NCI-H187 treated with DMSO at 0.1 percent for 48 hours (cell line): ENCODE measurements around the gene KIF5A.
"Not testable (repeated sequence)": the region's sequence is repeated elsewhere in the genome, so short reads cannot be mapped to it uniquely, and the experiment has no call there.

Source experiments
- DNase-seq: peaks from one replicate; lab custom pipeline; 2025; lab: John Stamatoyannopoulos, UW

KIF5A gene

DNA sequence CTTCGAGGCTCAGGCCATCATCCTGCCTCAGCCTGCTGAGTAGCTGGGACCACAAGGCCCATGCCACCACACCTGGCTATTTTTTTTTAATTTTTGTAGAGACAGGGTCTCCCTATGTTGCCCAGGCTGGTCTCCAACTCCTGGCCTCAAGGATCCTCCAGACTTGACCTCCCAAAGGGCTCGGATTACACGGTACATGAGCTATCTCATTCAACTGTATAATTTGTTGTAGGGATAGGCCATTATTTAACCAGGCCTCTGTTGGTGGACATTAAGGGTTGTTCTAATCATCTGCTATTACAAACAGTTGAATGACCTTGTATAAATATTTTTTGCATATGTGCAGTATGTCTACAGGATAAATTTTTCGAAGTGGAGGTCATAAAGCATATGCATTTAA is 9.0 kb downstream of the KIF5A start:
- no peak for DNase-seq

DNA sequence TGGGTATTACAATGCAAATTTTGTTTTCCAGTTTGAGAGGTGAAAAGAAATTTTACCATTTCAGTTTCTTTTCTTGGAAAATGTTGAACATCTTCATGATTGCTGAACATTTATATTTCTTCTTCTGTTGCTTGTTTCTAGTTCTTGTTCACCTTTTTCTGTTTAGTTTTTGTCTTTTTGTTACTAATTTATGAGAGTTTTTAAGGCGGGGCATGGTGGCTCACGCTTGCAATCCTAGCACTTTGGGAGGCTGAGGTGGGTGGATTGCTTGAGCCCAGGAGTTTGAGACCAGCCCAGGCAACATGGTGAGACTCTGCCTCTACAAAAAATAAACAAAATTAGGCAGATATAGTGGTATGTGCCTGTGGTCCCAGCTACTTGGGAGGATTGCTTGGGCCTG is 10.7 kb downstream of the KIF5A start:
- no peak for DNase-seq

DNA sequence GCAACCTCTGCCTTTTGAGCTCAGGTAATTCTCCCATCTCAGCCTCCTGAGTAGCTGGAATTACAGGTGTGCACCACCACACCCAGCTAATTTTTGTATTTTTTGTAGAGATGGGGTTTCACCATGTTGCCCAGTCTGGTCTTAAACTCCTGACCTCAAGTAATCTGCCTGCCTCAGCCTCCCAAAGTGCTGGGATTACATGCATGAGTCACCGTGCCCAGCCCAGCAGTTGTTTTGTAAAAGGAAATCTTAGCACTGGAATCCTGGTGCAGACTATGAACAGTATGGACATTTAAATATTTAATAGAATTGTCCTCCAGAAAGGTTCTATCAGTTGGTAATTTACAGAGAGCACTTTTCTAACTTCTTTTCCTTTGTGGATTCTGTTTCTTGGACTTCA is 11.3 kb downstream of the KIF5A start:
- not testable (repeated sequence) for DNase-seq

DNA sequence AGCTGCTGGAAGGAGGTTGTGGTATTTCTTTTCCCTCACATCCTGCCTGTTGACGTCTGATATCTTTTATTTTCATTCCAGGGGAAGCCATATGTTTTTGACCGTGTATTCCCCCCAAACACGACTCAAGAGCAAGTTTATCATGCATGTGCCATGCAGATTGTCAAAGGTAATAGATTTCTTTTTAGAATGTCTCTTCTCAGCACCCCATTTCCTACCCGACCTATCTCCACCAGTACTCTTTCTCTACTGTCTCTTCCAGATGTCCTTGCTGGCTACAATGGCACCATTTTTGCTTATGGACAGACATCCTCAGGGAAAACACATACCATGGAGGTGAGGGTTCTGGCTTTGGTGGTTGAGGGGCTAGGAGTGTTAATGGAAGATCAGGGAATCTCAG is 13.5 kb downstream of the KIF5A start:
- DNase-seq, result no peak

DNA sequence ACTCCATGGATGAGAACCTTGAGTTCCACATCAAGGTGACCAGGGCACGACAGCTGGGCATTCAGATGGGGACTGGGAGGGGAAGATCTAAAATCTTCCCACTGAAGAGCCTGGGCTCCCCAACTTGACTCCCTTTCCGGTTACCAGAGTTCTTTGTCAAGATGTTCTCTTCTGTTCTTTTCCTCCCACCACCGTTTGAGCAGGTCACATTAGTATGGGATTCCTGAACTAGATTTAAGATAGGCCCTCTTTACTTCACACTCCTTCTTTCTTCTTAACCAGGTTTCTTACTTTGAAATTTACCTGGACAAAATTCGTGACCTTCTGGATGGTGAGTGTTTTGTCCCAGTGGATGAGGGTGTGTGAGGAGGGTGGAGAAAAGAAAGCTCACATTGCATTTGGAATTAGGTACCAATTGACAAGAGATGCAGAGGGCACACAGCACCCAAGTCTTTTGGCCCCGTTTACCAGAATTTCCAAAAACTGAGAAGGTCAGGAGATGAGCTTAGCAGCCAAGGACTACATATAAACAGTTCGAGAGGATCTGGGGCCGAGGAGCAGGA is 14.4 kb downstream of the KIF5A start:
- no peak for DNase-seq

DNA sequence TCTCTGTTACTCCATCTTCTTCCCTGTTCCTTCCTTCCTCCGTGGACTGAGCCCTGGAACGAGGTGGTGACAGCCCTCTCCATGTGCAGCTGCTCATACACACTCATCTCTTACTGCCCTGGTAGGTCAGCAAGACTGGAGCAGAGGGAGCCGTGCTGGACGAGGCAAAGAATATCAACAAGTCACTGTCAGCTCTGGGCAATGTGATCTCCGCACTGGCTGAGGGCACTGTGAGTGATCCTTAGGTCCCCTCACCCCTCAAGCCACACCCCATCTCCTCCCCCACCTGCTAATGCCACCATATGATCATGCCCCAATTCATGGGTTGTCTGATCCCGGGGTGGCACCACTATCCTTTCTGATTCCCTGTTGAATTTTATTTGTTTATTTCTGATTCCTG is 19.0 kb downstream of the KIF5A start:
- DNase-seq, result no peak

DNA sequence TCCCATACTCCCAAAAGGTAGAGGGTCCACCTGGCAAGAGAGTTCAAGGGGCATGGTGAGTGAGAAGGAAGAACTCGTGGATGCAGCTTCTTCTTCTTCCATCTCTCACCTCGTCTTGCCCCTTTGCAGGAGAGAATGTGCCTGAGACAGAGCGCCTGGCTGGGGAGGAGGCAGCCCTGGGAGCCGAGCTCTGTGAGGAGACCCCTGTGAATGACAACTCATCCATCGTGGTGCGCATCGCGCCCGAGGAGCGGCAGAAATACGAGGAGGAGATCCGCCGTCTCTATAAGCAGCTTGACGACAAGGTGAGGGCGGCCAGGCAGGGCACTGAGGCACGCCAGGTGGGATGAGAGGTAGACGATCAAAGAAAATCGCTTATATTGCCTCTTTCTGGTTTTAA is 20.0 kb downstream of the KIF5A start:
- DNase-seq, result no peak

DNA sequence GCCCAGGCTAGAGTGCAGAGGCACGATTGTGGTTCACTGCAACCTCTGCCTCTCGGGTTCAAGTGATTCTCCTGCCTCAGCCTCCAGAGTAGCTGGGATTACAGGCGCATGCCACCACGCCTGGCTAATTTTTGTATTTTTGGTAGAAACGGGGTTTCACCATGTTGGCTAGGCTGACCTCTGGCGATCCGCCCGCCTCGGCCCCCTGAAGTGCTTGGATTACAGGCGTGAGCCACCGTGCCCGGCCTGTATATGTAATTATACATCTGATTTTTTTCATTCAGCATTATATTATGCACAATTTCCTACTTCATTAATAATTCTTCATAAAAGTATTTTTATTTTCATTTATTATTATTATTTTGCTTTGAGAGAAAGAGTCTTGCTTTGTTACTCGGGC is 20.6 kb downstream of the KIF5A start:
- not testable (repeated sequence) for DNase-seq

DNA sequence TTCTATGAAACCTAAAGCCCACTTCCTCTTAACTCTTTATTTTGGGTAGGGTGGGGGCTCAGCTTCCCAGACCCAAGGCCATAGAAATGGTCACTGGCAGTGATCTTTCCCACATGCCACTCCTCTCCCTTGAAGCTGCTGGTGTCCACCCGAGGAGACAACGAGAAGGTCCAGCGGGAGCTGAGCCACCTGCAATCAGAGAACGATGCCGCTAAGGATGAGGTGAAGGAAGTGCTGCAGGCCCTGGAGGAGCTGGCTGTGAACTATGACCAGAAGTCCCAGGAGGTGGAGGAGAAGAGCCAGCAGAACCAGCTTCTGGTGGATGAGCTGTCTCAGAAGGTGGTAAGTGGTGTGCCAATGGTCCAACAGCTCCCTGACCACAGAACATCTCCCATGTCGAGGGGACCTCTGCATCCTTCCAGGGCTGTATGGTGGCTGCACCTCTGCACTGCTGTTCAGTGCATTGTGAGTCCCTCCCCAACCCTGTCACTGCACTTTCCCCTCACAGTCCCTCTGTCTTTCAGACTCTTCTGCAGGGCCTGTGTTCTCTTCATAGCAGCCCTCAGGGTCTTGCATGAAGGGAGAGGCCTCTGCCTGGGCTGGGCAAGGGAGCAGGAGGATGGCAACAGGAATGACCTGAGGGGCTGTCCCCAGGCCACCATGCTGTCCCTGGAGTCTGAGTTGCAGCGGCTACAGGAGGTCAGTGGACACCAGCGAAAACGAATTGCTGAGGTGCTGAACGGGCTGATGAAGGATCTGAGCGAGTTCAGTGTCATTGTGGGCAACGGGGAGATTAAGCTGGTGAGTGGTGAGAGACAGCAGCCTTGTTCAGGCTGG is 22.3 kb downstream of the KIF5A start:
- no peak for DNase-seq

DNA sequence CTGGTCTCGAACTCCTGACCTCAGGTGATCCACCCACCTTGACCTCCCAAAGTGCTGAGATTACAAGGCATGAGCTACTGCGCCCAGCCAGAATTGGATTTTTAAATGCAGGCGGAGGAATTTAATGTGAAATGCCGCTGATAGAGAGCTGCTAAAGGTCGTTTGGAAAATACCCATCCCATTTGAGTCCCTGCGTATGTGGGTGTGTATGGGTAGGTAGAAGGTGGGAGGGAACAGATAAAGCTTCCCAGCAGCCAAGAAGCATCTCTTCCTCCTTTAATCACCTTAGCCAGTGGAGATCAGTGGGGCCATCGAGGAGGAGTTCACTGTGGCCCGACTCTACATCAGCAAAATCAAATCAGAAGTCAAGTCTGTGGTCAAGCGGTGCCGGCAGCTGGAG is 25.0 kb downstream of the KIF5A start:
- DNase-seq, result no peak

DNA sequence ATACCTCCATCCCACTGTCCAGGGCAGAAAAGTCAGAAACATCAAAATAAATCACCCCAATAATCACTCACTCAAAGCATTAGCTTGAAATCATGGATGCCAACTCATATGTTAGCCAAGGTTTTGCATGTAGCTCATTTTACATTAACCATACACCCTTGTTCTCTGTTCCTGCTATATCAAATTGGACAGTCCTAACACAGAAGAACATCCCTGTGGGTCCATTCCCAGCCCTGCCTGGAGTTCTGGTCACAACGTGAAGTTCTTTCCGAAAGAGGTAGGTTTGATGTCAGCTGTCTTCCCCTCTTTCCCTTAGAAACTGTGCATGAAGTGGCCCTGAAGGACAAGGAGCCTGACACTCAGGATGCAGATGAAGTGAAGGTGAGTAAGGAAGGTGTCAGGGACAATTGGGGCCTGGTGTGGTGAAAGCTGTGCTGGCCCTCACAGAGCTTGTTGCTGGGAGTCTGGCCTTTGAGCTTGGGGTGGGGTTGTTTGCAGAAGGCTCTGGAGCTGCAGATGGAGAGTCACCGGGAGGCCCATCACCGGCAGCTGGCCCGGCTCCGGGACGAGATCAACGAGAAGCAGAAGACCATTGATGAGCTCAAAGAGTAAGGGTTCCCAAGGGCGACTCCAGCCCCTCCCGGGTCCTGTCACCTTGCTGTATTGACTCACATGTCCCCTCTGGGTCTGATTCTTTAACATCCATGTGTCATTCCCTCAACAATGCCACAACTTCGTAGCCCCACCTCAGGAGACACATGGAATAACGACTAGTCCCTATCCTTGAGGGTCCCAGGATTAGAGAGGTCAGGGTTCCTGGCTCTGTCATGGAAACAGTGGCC is 26.1 kb downstream of the KIF5A start:
- no peak for DNase-seq

DNA sequence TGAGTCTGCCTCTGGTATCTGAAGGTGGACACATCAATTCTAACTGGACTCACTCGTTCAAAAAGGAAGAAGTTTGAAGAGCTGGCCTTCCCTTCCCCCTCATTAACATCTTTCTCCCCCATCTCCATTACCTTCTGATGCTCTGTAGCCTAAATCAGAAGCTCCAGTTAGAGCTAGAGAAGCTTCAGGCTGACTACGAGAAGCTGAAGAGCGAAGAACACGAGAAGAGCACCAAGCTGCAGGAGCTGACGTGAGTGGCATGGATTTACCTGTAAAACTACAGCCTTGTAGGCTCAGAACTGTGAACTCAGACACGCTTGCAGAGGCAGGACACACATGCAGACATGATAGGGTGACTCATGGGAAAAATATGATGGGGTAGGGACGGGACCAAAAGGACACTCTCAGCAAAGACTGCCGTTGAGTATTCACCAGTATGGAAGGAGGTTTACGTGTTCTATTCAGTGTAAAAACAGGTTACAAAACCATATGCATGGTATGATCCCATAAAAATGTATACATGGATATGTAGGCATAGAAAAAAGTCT is 26.8 kb downstream of the KIF5A start:
- no peak for DNase-seq

DNA sequence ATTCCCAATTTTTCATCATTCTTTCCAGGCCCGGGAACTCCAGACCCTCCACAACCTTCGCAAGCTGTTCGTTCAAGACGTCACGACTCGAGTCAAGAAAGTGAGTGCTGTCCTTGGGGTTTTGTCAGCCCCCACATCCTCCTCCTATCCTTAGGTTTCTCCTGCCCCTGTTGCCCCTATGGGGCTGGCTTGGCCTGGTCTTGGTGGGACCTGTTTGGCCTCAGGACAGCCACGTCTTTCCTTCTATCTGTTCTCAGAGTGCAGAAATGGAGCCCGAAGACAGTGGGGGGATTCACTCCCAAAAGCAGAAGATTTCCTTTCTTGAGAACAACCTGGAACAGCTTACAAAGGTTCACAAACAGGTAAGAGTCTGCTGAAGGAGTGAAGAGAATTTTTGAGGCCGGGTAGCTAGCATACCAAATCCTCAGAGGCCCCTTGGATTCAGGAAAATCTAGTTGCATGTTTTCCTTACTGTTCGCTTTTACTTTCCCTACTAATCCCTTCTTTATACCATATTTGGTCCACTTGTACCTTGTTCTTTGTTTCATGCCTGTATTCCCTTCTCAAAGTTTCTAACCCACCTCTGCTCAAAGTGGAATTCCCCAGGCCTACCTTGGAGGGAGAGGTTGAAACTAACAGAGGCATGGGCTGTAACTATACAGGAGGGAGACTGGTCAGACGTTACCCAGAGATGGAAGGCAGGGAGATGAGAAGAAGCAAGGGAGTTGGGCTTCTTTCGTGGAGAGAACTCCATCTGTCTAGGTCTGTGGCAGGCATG is 28.3 kb downstream of the KIF5A start:
- no peak for DNase-seq

DNA sequence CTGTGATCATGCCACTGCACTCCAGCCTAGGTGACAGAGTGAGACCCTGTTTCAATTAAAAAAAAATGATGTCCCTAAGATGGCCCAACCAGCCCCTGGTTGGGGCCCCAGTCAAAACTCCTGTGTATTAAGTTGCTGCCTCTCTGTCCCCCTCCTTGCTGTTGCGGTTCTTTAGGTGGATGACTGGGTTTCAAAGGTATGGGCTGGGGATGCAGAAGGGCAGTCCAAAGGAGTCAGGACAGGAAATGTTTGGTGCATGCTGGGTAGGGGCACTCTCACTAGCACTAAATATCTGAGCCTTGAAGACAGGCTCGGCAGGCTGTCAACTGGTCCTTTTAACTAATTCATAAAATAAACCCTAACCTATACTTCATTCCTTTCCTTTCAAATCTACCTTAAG is 29.2 kb downstream of the KIF5A start:
- no peak for DNase-seq

DNA sequence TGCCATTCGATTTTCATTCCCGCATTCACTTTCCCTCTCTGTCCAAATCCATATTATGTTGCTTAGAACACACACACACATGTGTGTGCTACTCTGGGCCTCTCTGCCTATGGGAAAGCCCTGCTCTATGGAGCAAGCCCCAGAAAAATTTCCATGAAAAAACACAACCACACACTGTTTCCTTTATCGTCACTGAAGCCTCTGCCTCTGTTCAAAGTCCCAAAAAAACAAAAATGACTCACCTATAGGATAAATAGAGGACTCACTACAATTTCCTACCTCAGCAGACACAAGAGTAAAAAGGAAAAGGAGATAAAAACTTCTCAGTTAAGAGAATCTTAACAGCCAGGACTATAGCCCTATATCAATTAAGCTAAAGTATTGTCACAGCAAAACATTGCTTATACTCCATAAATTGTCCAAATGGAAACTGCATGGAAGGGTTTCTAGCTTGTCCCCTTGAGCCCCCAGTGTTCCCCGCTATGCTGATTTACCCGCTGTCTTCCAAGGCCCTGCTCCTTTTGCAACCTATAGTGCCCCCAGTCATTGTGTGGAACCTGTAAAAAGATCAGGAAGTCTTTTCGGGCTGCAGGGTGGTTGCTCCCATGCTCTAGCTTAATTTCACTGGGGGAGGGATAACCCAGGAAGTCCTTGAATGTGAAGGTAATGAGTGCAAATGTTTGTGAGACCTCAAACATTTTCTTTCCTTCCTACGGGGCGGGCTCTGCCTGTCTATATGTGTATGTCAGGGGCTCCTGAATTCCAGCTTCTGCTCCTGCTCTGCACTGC is 30.0 kb downstream of the KIF5A start:
- no peak for DNase-seq

DNA sequence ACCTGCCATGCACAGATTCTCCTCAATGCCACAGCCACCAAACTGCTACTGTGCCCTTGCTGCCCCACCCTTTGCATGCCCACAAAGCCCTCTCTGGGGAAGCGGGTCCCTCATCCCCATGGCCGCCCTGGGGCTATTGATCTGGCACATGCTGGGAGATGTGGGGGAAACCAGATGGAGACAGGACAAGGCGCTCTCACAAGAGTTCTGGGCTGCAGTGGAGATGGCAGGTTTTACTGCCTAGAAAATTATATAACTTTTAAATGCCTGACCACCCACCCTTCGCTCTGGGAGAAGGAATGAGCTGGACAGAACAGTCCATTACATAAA is 30.6 kb downstream of the KIF5A start:
- DNase-seq, result no peak

DNA sequence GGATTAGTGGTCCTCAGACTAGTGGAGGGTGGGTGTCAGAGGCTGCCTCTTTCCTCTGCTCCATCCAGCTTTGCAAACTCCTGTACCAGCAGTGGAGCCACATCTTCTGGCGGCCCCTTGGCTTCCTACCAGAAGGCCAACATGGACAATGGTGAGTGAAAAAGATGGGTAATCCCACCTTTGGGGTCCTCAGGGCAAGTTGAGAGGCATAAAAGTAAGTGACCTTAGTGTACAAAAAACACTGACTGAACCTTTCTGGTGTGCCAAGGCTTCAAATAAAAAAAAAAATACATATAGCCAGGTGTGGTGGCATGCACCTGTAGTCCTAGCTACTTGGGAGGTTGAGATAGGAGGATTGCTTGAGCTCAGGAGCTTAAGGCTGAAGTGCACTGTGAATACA is 32.0 kb downstream of the KIF5A start:
- DNase-seq, result no peak

DNA sequence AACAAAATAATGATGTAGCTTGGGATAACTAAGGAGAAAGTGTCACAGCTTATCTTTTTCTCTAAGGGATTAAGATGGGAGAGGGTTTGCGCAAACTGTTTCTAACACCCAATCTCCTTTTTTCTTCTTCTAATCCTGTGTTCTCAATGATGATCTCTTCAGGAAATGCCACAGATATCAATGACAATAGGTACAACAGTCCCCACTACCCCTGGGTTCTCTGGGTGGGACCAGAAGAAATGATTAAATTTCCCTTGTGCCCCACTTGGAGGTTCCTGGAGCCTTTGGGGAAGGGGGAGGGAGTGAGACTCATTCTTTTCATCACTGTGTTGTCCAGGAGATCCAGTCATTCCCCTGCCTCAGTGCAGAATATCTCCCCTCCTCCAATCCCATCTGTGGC is 32.6 kb downstream of the KIF5A start:
- DNase-seq, result no peak

DNA sequence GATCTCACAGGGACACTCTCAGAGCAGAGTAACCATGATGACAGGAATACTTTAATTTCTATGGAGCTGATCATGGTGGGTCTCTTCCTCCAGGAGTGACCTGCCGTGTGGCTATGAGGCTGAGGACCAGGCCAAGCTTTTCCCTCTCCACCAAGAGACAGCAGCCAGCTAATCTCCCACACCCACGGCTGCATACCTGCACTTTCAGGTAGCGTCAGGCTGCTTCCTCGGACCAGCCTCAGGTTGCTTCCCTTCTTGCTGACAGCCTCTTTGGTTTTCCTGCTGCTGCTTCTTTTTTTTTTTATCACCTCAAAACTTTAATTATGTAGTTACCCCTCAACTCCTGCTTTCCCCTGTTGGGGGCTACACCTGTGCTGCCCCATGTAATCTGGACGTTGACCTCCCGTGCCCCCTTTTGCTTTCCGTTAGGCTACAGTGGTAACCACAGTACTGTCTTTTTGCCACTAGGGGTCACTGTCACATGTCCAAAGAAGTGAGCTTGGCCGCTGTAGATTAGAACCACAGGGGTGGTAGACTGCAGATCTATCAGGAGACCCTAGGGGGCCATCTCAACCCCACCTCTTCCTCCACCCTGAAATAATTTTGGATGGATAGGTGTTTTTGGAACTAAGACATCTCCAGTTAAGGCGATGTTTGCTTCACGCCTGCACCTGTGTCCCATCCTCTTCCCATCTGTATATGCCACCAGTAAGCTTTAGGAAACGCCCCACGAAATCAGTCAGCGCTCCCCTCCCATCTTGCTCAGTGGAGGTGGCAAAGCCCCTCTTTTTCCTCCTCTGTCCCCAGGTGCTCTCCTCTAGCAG is 33.4 kb downstream of the KIF5A start:
- peak; percentile 45 for DNase-seq

DNA sequence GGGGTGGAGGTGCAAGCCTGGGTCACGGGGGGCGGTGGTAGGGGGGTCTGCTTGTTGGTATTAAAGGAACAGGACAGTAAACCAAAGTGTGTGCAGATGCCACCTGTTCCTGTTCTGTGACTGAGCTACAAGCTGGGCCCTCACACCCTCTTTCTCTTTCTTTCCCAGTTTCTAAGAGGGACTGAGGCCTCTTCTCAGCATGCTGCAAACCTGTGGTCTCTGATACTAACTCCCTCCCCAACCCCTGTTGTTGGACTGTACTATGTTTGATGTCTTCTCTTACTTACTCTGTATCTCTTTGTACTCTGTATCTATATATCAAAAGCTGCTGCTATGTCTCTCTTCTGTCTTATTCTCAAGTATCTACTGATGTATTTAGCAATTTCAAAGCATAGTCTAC is 34.2 kb downstream of the KIF5A start:
- DNase-seq, result no peak
